GM18508 (cell line): Measurements from ENCODE around the gene RAC2.

Experiments used
- ATAC-seq: cut with Tn5 transposase; IDR thresholded peaks from one replicate; pipeline ENCODE4 v1.9.1; 2021; ENCODE audit warnings: moderate number of reproducible peaks; ENCODE audit not compliant: insufficient read depth, unreplicated experiment

Gene RAC2

DNA sequence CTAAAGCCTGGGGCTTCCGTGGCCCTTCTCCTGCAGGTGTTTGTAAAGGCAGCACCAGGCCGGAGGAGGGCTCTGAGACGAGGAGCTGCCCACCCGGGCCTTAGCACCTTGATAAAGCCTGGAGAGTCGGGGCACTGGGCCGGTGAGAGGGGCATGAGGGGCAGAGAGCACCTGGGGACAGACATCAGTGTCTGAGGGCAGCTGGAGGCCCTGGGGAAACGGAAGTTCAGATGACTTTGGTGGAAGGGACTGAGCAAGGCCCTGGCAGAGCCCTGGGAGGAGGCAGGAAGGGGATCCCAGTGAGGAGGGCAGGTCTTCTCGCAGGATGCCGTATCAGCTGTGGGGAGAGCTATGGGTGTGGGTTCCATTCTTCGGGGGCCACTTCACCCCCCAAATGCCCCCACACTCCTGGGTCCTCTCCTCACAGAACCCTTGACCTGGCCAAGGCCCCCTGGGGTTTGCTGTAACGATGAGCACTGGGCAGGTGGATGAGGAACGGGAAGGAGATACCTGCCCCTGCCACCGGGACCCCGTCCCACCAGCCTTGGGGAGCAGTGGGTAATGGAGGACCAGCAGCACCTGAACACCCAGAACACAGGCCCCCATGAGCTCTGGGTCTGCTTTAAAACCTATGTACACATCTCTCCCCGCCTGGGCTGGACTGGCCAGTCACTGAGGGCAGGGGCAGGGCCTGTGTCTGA, 63.4 kb downstream of the RAC2 start:
- ATAC-seq, result no peak

DNA sequence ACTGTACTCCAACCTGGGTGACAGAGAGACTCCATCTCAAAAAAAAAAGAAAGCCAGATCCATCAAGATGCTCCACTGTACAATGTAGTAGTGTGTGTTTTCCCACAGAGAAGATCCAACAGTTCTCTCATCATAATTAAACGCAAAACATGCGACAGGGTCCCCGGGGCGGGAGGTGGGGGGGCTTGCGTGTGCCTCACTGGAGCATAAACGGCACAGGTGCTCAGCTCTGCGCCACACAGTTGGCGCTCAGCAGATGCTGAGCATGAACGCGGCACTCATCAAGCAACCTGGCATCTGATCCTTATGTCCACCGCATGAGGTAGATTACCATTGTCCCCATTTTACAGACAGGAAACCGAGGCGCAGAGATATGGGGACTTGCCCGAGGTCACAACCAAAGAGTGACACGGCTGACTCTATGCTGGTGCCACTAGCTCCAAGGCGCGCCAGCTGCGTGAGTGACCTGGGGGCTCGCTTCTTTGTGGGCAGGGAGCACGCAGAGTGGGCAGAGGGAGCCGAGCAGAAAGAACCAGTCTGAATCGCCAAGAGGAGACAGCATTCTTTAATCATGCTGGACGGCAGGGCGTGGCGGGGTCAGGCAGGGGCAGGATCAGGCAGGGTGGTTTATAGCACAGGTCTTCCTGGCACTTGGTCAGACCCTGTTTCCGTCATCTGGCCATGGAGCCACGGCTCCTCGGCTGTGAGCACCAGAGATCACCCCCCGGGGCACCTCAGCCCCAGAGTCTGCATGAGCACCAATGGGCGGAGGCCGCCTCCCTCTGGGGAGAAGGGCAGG, 64.2 kb downstream of the RAC2 start:
- no peak for ATAC-seq

DNA sequence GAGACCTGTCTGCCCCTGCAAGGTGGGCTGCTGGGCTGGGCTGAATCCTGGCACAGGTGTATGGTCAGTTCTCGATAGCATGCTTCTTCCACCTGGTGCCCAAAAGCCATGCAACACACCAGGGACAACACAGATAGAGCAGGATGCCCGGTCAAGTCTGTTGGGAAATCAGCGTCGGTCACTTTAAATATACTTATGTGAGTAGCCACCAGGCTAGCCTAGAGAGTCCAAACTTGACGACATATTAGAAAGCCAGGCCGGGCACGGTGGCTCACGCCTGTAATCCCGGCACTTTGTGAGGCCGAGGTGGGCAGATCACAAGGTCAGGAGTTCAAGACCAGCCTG, 65.0 kb downstream of the RAC2 start:
- no peak for ATAC-seq

DNA sequence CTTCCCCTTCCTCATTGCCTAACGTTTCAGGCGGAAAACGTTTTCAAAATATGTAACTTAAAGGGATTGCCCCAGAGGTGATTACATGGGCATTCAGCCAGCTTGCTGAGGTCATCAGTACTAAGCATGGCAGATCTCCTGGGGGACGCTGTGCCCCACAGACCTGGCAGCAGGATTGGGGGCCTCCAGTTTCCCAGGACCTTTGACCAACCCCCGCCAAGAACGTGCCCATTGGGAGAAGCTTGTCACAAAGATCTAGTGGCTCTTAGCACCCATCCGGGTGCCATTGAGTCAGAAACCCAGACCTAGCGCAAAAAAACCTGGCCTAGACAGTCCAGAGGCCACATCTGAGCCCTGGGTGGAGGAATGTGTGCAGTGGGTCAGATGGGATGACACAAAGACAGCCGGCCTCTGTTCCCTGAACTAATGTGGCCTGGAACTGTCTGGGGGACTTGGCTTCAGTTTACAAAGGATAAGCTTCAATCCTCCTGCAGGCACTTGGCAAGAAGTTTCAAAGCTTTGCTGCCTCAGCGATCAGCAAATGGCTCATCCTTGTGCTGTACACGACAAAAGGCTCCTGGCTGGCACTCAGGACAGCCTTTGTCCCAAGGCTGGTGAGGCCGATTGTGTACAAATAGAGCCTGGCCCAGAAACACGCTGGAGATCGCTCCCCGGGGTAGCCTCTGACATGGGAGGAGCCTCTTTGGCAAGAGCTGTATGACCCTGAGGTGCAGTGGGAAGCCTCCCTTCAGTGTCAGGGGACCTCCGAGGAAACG, 65.5 kb downstream of the RAC2 start:
- no peak for ATAC-seq

DNA sequence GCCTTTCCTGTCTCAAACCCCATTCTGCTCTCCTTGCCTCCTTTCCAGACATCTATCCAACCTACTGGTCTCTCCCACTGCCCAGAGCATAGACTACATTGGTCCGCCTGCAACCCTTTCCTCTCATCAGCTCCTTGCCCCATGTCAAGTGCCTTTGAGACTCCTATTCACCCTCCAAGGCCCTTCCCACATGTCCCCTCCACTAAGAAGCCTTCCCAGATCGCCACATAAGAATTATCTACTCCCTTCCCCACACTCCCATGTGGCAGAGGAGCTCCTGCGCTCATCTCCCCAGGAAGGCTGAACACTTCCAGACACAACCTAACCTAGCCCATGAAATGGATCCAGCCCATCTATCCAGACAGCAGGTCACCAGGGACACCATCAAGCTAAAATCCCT, 66.3 kb downstream of the RAC2 start:
- no peak for ATAC-seq

DNA sequence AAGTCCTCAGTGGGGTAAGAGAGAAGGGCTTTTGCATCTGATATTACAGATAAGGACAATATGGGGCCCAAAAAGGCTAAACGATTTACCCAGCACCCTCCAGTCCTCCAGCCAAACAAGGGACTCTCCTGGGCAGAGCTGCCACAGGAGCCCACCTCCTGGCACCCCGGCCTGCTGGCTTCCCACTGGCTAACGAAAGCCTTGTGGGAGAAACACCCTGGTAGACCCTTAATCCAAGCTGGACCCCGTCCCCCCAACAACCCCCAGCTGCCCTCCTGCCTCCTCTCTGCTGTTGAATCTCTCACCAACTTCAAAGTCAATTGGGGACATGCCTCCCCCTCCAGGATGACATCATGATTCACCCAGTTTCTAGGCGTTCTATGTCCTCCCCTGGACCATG, 66.8 kb downstream of the RAC2 start:
- no peak for ATAC-seq

DNA sequence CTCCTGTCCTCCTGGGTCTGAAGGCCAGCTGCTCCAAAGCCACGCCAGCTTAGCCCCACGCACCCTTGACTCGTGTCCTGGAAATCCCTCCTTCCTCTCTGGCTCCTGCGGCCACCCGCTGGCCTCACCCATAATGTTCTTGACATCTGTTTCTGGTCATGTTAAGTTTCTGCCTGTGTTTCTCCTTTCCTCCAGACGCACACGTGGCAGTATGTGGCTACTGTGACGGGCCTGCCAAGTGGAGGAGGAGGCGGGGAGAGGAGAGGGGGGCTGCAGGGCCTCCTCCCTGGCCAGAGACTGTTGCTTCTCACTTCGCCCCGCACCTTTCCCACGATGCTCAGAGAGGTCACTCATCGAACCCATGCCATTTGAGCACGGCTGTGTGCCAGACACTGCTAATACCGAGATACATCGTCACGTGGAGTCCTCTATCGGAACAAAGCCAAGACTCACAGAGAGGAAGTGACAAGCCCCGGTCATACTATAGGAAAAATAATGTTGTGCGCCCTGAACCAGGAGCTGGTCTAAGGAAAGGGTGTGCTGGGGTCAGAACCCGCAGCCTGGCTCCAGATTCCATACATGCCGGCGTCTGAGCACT, 67.5 kb downstream of the RAC2 start:
- no peak for ATAC-seq

DNA sequence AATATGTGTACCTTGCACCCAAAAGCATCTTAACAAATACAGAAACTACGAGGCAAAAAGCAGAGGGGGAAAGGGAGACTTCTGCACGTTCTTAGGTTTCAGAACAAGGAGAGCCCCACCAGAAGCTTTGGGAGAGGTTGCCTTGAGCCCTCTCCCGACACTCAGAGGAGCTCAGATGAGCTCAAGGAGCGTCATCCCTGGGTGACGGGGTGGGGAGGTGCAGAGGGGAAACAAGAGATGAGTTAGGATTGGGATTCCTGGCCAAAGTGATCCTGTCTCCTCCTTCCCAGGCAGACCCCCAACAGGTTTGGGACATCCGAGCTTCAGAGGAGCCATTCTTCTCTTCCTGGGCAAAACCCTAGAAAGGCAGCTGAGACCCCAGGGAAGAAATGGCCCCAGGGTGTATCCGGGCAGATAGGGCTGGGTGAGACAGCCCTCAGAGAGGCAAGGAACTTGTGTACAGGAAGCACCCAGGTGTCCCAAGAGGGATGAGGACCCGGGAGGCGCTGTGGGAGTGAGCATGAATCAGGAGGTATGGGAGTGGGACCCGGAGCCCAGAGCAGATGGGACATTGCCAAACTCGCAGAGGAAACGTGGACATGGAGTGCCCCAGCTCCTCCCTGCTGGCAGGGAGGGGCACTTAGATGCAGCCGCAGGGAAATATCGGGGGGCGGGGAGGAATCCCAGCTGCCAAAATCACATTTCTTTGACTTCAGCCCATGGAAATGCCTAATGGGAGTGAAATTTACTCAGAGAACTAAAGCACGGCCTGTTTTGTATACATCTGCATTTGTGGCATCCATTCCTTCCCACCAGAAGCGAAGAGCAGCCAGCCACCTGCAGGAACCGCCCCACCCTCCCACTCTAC, 68.4 kb downstream of the RAC2 start:
- ATAC-seq, result no peak
